GM23338 (cell line): Measurements from ENCODE around the gene FAM209A. TPM values are rescaled to one million over a fixed set of nuclear protein-coding genes. Genes with fewer than 3 reads are reported as not detected.

Experiments used
- ATAC-seq: fragments of 200-7000 bp; cut with Tn5 transposase; 3 replicates; pipeline ENCODE4 v1.9.1; 2020
- DNase-seq: peaks from one replicate; pipeline ENCODE4 v3.0.0-alpha.2; 2015; ENCODE audit warnings: low spot score
- H2AFZ ChIP-seq: fragments of 200-600 bp; sonication (generic); 2 replicates; pipeline ENCODE4 v1.8.0; 2016; ENCODE audit warnings: antibody characterized with exemption, mild to moderate bottlenecking, moderate library complexity
- H3F3A ChIP-seq: fragments of 200-600 bp; sonication (generic); replicated peaks from 2 replicates; pipeline ENCODE4 v1.8.0; 2017; ENCODE audit warnings: antibody characterized with exemption, mixed run types, low read depth
- H3K27ac ChIP-seq: fragments of 200-600 bp; sonication (generic); 2 replicates; pipeline ENCODE4 v1.6.1; 2016; ENCODE audit warnings: low read depth
- H3K27me3 ChIP-seq: fragments of 200-600 bp; sonication (generic); 2 replicates; pipeline ENCODE4 v1.8.0; 2016; ENCODE audit warnings: mild to moderate bottlenecking, mixed run types, moderate library complexity; ENCODE audit not compliant: insufficient read depth
- H3K36me3 ChIP-seq: fragments of 200-600 bp; sonication (generic); 2 replicates; pipeline ENCODE4 v1.8.0; 2016; ENCODE audit warnings: mild to moderate bottlenecking; ENCODE audit not compliant: insufficient read depth
- H3K4me1 ChIP-seq: fragments of 200-600 bp; sonication (generic); 2 replicates; pipeline ENCODE4 v1.8.0; 2016; ENCODE audit warnings: mild to moderate bottlenecking, moderate library complexity; ENCODE audit not compliant: insufficient read depth
- H3K4me2 ChIP-seq: fragments of 200-600 bp; sonication (generic); 2 replicates; pipeline ENCODE4 v1.7.1; 2017; ENCODE audit warnings: mixed run types
- H3K4me3 ChIP-seq: fragments of 200-600 bp; sonication (generic); 2 replicates; pipeline ENCODE4 v1.6.1; 2016; ENCODE audit warnings: mixed run types
- H3K79me2 ChIP-seq: fragments of 200-600 bp; sonication (generic); replicated peaks from 2 replicates; pipeline ENCODE4 v1.8.0; 2017; ENCODE audit warnings: mild to moderate bottlenecking; ENCODE audit not compliant: insufficient read depth
- H3K9me2 ChIP-seq: fragments of 200-600 bp; sonication (generic); 2 replicates; pipeline ENCODE4 v1.8.0; 2017; ENCODE audit not compliant: insufficient read depth
- H4K20me1 ChIP-seq: fragments of 200-600 bp; sonication (generic); replicated peaks from 2 replicates; pipeline ENCODE4 v1.8.0; 2017; ENCODE audit warnings: mild to moderate bottlenecking; ENCODE audit not compliant: insufficient read depth
- H3K27ac Mint-ChIP-seq: 2 replicates; pipeline ENCODE4 v1.8.0; 2020; ENCODE audit warnings: inconsistent platforms, mild to moderate bottlenecking, moderate library complexity, mixed read lengths
- H3K27me3 Mint-ChIP-seq: 3 replicates; pipeline ENCODE4 v1.8.0; 2022; ENCODE audit warnings: low read depth, mild to moderate bottlenecking, moderate library complexity, mixed read lengths, inconsistent platforms; ENCODE audit not compliant: insufficient read depth, poor library complexity
- H3K36me3 Mint-ChIP-seq: 3 replicates; pipeline ENCODE4 v1.8.0; 2021; ENCODE audit warnings: low read depth, mild to moderate bottlenecking, inconsistent platforms, moderate library complexity, mixed read lengths
- H3K4me1 Mint-ChIP-seq: 3 replicates; pipeline ENCODE4 v1.8.0; 2020; ENCODE audit warnings: mild to moderate bottlenecking, inconsistent platforms, mixed read lengths
- H3K4me3 Mint-ChIP-seq: 3 replicates; pipeline ENCODE4 v1.8.0; 2021; ENCODE audit warnings: moderate library complexity, mild to moderate bottlenecking, inconsistent platforms, mixed read lengths
- H3K9me3 Mint-ChIP-seq: 3 replicates; pipeline ENCODE4 v1.8.0; 2020; ENCODE audit warnings: moderate library complexity, mild to moderate bottlenecking, inconsistent platforms, mixed read lengths
- EZH2 ChIP-seq: fragments of 200-600 bp; sonication (generic); IDR thresholded peaks from one replicate; pipeline ENCODE4 v1.8.0; 2017; ENCODE audit warnings: antibody characterized with exemption, mild to moderate bottlenecking, low read depth; ENCODE audit not compliant: unreplicated experiment
- JUNB ChIP-seq: IDR thresholded peaks from one replicate; pipeline ENCODE4 v1.6.1; 2016; ENCODE audit warnings: antibody characterized with exemption; ENCODE audit not compliant: unreplicated experiment
- POLR2AphosphoS5 ChIP-seq: IDR thresholded peaks from 2 replicates; pipeline ENCODE4 v1.6.1; 2016; ENCODE audit warnings: antibody characterized with exemption, low read depth
- polyA plus RNA-seq: library from polyadenylated mRNA; unstranded; fragments of >200 nt; fragmentation: Nextera tagmentation; extraction: Ambion mirVana; gene quantifications from 2 replicates; pipeline ENCODE4 v1.2.1, GENCODE V29; 2016
- total RNA-seq: library from RNA; depleted of rRNA; stranded (reverse); fragments of >200 nt; shearing (Covaris generic); gene quantifications from 2 replicates; pipeline ENCODE4 v1.2.3, GENCODE V29; 2014
- TF ChIP-seq, protein P1 (sequence below): fragments of 250-450 bp; sonication (Bioruptor Pico); IDR thresholded peaks from 2 replicates; pipeline ENCODE4 v1.5.0; 2020; ENCODE audit warnings: mild to moderate bottlenecking, moderate library complexity
- TF ChIP-seq, protein P2 (sequence below): IDR thresholded peaks from one replicate; pipeline ENCODE4 v1.6.1; 2018; ENCODE audit warnings: antibody characterized with exemption; ENCODE audit not compliant: unreplicated experiment

FAM209A gene
- total and polyA plus RNA-seq, 2 experiments from 2014 or later: not detected

DNA sequence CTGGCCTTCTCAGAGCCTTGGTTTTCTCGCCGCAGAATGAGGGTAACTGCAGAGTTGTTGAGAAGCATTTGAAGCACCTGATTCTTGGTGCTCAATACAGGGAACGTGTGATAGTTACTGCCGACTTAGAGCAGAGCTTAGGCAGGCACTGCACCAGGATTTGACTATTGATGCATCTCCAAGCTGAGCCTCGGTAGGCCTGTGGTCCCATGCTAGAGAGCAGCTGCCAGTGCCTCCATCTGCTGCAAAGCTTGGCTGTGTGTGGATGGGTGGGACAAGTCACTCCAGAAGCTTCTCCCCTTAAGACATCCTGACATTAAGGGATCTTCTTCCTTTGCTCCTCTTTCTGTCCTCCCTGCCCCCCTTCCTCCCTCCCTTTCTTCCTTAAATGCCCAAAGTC lies 49.4 kb downstream of the FAM209A start:
- Histone ChIP-seq H3K4me3 (no peak overlapping the region), H2AFZ (no peak overlapping the region), H3K9me2 (no peaks in the 10 kb centered on the region), H3K27ac (no peak overlapping the region), H3K4me2 (no peak overlapping the region), H3K79me2 (no peaks in the 10 kb centered on the region), H3K36me3 (no peaks in the 10 kb centered on the region), H3K27me3 (no peaks in the 10 kb centered on the region), H4K20me1 (no peaks in the 10 kb centered on the region), H3K4me1 (no peaks in the 10 kb centered on the region), H3F3A (no peaks in the 10 kb centered on the region)
- TF ChIP-seq, protein P1, sequence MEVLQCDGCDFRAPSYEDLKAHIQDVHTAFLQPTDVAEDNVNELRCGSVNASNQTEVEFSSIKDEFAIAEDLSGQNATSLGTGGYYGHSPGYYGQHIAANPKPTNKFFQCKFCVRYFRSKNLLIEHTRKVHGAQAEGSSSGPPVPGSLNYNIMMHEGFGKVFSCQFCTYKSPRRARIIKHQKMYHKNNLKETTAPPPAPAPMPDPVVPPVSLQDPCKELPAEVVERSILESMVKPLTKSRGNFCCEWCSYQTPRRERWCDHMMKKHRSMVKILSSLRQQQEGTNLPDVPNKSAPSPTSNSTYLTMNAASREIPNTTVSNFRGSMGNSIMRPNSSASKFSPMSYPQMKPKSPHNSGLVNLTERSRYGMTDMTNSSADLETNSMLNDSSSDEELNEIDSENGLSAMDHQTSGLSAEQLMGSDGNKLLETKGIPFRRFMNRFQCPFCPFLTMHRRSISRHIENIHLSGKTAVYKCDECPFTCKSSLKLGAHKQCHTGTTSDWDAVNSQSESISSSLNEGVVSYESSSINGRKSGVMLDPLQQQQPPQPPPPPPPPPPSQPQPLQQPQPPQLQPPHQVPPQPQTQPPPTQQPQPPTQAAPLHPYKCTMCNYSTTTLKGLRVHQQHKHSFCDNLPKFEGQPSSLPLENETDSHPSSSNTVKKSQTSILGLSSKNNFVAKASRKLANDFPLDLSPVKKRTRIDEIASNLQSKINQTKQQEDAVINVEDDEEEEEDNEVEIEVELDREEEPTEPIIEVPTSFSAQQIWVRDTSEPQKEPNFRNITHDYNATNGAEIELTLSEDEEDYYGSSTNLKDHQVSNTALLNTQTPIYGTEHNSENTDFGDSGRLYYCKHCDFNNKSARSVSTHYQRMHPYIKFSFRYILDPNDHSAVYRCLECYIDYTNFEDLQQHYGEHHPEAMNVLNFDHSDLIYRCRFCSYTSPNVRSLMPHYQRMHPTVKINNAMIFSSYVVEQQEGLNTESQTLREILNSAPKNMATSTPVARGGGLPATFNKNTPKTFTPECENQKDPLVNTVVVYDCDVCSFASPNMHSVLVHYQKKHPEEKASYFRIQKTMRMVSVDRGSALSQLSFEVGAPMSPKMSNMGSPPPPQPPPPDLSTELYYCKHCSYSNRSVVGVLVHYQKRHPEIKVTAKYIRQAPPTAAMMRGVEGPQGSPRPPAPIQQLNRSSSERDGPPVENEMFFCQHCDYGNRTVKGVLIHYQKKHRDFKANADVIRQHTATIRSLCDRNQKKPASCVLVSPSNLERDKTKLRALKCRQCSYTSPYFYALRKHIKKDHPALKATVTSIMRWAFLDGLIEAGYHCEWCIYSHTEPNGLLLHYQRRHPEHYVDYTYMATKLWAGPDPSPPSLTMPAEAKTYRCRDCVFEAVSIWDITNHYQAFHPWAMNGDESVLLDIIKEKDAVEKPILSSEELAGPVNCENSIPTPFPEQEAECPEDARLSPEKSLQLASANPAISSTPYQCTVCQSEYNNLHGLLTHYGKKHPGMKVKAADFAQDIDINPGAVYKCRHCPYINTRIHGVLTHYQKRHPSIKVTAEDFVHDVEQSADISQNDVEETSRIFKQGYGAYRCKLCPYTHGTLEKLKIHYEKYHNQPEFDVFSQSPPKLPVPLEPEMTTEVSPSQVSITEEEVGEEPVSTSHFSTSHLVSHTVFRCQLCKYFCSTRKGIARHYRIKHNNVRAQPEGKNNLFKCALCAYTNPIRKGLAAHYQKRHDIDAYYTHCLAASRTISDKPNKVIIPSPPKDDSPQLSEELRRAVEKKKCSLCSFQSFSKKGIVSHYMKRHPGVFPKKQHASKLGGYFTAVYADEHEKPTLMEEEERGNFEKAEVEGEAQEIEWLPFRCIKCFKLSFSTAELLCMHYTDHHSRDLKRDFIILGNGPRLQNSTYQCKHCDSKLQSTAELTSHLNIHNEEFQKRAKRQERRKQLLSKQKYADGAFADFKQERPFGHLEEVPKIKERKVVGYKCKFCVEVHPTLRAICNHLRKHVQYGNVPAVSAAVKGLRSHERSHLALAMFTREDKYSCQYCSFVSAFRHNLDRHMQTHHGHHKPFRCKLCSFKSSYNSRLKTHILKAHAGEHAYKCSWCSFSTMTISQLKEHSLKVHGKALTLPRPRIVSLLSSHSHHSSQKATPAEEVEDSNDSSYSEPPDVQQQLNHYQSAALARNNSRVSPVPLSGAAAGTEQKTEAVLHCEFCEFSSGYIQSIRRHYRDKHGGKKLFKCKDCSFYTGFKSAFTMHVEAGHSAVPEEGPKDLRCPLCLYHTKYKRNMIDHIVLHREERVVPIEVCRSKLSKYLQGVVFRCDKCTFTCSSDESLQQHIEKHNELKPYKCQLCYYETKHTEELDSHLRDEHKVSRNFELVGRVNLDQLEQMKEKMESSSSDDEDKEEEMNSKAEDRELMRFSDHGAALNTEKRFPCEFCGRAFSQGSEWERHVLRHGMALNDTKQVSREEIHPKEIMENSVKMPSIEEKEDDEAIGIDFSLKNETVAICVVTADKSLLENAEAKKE (CRISPR knock-in tag): no peak
- no peak for TF ChIP-seq JUNB
- no peak for TF ChIP-seq EZH2
- TF ChIP-seq POLR2AphosphoS5: no peak
- TF ChIP-seq, protein P2, sequence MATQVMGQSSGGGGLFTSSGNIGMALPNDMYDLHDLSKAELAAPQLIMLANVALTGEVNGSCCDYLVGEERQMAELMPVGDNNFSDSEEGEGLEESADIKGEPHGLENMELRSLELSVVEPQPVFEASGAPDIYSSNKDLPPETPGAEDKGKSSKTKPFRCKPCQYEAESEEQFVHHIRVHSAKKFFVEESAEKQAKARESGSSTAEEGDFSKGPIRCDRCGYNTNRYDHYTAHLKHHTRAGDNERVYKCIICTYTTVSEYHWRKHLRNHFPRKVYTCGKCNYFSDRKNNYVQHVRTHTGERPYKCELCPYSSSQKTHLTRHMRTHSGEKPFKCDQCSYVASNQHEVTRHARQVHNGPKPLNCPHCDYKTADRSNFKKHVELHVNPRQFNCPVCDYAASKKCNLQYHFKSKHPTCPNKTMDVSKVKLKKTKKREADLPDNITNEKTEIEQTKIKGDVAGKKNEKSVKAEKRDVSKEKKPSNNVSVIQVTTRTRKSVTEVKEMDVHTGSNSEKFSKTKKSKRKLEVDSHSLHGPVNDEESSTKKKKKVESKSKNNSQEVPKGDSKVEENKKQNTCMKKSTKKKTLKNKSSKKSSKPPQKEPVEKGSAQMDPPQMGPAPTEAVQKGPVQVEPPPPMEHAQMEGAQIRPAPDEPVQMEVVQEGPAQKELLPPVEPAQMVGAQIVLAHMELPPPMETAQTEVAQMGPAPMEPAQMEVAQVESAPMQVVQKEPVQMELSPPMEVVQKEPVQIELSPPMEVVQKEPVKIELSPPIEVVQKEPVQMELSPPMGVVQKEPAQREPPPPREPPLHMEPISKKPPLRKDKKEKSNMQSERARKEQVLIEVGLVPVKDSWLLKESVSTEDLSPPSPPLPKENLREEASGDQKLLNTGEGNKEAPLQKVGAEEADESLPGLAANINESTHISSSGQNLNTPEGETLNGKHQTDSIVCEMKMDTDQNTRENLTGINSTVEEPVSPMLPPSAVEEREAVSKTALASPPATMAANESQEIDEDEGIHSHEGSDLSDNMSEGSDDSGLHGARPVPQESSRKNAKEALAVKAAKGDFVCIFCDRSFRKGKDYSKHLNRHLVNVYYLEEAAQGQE: no peak
- Mint-ChIP-seq H3K36me3 (no peaks in the 10 kb centered on the region; the same call in 2 of the 3 replicates), H3K27ac (no peak overlapping the region), H3K27me3 (peaks cover 5% of the 10 kb centered on the region), H3K9me3 (peaks cover 16% of the 10 kb centered on the region; the same call in 2 of the 3 replicates), H3K4me3 (no peak overlapping the region), H3K4me1 (peaks cover under 1% of the 10 kb centered on the region; the same call in 1 of the 3 replicates)
- no peak for ATAC-seq
- no peak for DNase-seq
